ENCODE data around the gene NCBP1. TPM values are rescaled to one million over a fixed set of nuclear protein-coding genes. Genes with fewer than 3 reads are reported as not detected.

Gene NCBP1
- total and polyA plus RNA-seq, 2 of the 4 experiments (the other 2 are of a cell fraction), result 17.8 to 46.4 TPM

GRCh38 chr9:97696803-97697601, 63.4 kb downstream of the NCBP1 start, which contains the start of gene XPA (continued):
- no peak for TF ChIP-seq ELK1 (IDR thresholded peaks at IDR 0.05; ENCODE audit: borderline replicate concordance, low read depth, low read length)
- TF ChIP-seq CEBPB (IDR thresholded peaks at IDR 0.05; ENCODE audit: low read depth, low read length), result no peak
- no peak for TF ChIP-seq NFE2L2 (IDR thresholded peaks at IDR 0.05; ENCODE audit: low read depth, low read length)

GRCh38 chr9:97697837-97698236, 64.2 kb downstream of the NCBP1 start:
- no peak for TF ChIP-seq MAZ (IDR thresholded peaks at IDR 0.05; ENCODE audit: borderline replicate concordance, low read depth, low read length)
- TF ChIP-seq SMC3 (IDR thresholded peaks at IDR 0.05; ENCODE audit: low read depth, low read length), result no peak
- TF ChIP-seq USF2 (IDR thresholded peaks at IDR 0.05; ENCODE audit: low read depth, low read length), result no peak
- no peak for TF ChIP-seq CEBPB (IDR thresholded peaks at IDR 0.05; ENCODE audit: low read depth, low read length)
- TF ChIP-seq ELK1 (IDR thresholded peaks at IDR 0.05; ENCODE audit: borderline replicate concordance, low read depth, low read length), result no peak
- TF ChIP-seq NFE2L2 (IDR thresholded peaks at IDR 0.05; ENCODE audit: low read depth, low read length), result no peak
- no peak for TF ChIP-seq POLR2A (IDR thresholded peaks at IDR 0.05; ENCODE audit: low read depth, low read length)
- Histone ChIP-seq H3K36me3 (ENCODE audit: control insufficient read depth, insufficient read depth, low read length) (no peaks in the 10 kb centered on the region), H2BK5ac (ENCODE audit: low read depth, low read length, poor library complexity, severe bottlenecking) (no peak overlapping the region), H3K18ac (ENCODE audit: low read depth, low read length) (no peak overlapping the region), H3K4ac (ENCODE audit: low read depth, low read length) (no peak overlapping the region), H3K27me3 (ENCODE audit: control insufficient read depth, insufficient read depth, low read length) (no peaks in the 10 kb centered on the region; the same call in 1 of the 2 replicates), H4K20me1 (ENCODE audit: insufficient read depth, low read length) (0 out of 2 replicates have a peak, but pooled peaks cover 3% of the 10 kb centered on the region), H3K9ac (ENCODE audit: low read depth, low read length) (no peak overlapping the region), H2BK20ac (ENCODE audit: low read depth, low read length) (no peak overlapping the region), H2AFZ (replicated peaks; ENCODE audit: low read length, poor library complexity) (peak overlapping the region; percentile 99), H4K5ac (ENCODE audit: low read depth, low read length) (no peak overlapping the region; the same call in 1 of the 2 replicates), H3K56ac (ENCODE audit: extremely low read depth, insufficient read depth, low read length) (peak overlapping the region; percentile 7; the same call in 1 of the 2 replicates), H4K8ac (ENCODE audit: low read depth in 2 of 2, low read length in 2 of 2) (peak overlapping the region; percentile 74 to 97; a peak in 3 of 4 replicates), H2BK15ac (ENCODE audit: low read depth, low read length) (peak overlapping the region; percentile 31; the same call in 1 of the 3 replicates), H4K91ac (ENCODE audit: insufficient read depth, low read depth, low read length) (no peak overlapping the region), H3K4me1 (ENCODE audit: control insufficient read depth, insufficient read depth, low read length) (peaks cover 5% of the 10 kb centered on the region; the same call in 1 of the 2 replicates), H3K79me1 (ENCODE audit: low read depth in 1 of 2, low read length in 2 of 2) (peaks cover 11 to 34% of the 10 kb centered on the region in 2 experiments; a peak in 3 of 4 replicates), H2BK120ac (ENCODE audit: low read depth, low read length) (no peak overlapping the region), H3K27ac (ENCODE audit: insufficient read depth, low read length) (no peak overlapping the region), H3K23ac (ENCODE audit: low read depth, low read length) (no peak overlapping the region), H3K9me3 (ENCODE audit: control insufficient read depth, insufficient read depth, low read length) (no peaks in the 10 kb centered on the region), H3K9me1 (ENCODE audit: insufficient read depth, low read length) (peaks cover 6% of the 10 kb centered on the region; the same call in 1 of the 2 replicates), H2AK5ac (ENCODE audit: low read depth, low read length) (no peak overlapping the region), H3K4me3 (ENCODE audit: insufficient read depth, low read depth, low read length) (no peak overlapping the region), H3K4me2 (ENCODE audit: low read depth, low read length) (no peak overlapping the region), H2AK9ac (replicated peaks; ENCODE audit: low read depth, low read length, poor library complexity) (no peak overlapping the region), H3K14ac (replicated peaks; ENCODE audit: low read depth, low read length) (no peak overlapping the region)
- no TSS peak for BruUV-seq (replicated peaks)
- in situ Hi-C loops (cut with MboI; ENCODE audit: low sequenced_read_pairs), result no loop called here
- intact Hi-C loops (cut with micrococcal nuclease), result no loop called here
- ATAC-seq (ENCODE audit: low read depth), result no peak
- ChIA-PET CTCF (no interaction called here), POLR2A (ENCODE audit: unreplicated experiment) (no interaction called here)
- 56% methylated on average over 1 of the region's 1 CpG; no CpG with 5 or more reads in 1 of the 2 experiments for WGBS, 2 experiments (ENCODE audit: extremely low coverage in 2 of 2, insufficient read length in 1 of 2)
- dilution Hi-C loops (cut with HindIII; ENCODE audit: low sequenced_read_pairs, unreplicated experiment), result no loop called here
- no peak for DNase-seq
